SK-N-MC (cell line): Measurements from ENCODE around the gene EPN2.

Experiments
- EZH2 ChIP-seq: fragments of 200-600 bp; sonication (generic); IDR thresholded peaks from one replicate; pipeline ENCODE4 v1.6.1; 2017; ENCODE audit warnings: antibody characterized with exemption
- POLR2AphosphoS5 ChIP-seq: IDR thresholded peaks from 2 replicates; pipeline ENCODE4 v1.6.1; 2012; ENCODE audit warnings: mild to moderate bottlenecking, low read depth, low read length, borderline replicate concordance

- TF ChIP-seq EZH2 (no peak), POLR2AphosphoS5 (no peak)
Measured at GRCh38 chr17:19365833-19366636, 128.9 kb downstream of the EPN2 start.
